PC-3 (cell line): Measurements from ENCODE around the gene ICAM1.

Experiments used
- CTCF ChIP-seq: fragments of 300-600 bp; sonication (generic); conservative IDR thresholded peaks from 2 replicates; pipeline ENCODE4 v1.5.1; 2017; ENCODE audit warnings: antibody characterized with exemption, low read depth, mild to moderate bottlenecking, low read length
- EZH2 ChIP-seq: fragments of 300-600 bp; sonication (generic); IDR thresholded peaks from one replicate; pipeline ENCODE4 v1.6.1; 2017; ENCODE audit warnings: antibody characterized with exemption, mild to moderate bottlenecking, low read length; ENCODE audit not compliant: unreplicated experiment
- EZH2phosphoT487 ChIP-seq: fragments of 300-600 bp; sonication (generic); IDR thresholded peaks from 2 replicates; pipeline ENCODE4 v1.6.1; 2018; ENCODE audit warnings: mild to moderate bottlenecking, antibody characterized with exemption, low read length, borderline replicate concordance

- no peak for TF ChIP-seq CTCF
- no peak for TF ChIP-seq EZH2
- TF ChIP-seq EZH2phosphoT487, result no peak
Observed at GRCh38 chr19:10325732-10326131, 54.8 kb downstream of the ICAM1 start.
